Measurements from ENCODE around the gene ALDH1A3. TPM values are rescaled to one million over a fixed set of nuclear protein-coding genes. Genes with fewer than 3 reads are reported as not detected.

ALDH1A3 gene
- total and polyA plus RNA-seq, 2 of the 4 experiments (the other 2 are of a cell fraction), result 3.1 to 5.0 TPM

GRCh38 chr15:100875976-100876375 is 3.7 kb upstream of the ALDH1A3 start:
- 0 out of 2 replicates have a peak, but pooled peaks cover 2% of the 10 kb centered on the region for H3K9me1 ChIP-seq (ENCODE audit: insufficient read depth, low read length)
- peaks cover 55% of the 10 kb centered on the region for H3K27me3 ChIP-seq (ENCODE audit: control insufficient read depth, insufficient read depth, low read length)
- no peak overlapping the region for H3K9ac ChIP-seq (ENCODE audit: low read depth, low read length)
- ChIA-PET POLR2A (ENCODE audit: unreplicated experiment) (no interaction called here), CTCF (no interaction called here)
- ATAC-seq (ENCODE audit: low read depth) (no peak), DNase-seq (no peak)
- no peak overlapping the region for H3K18ac ChIP-seq (ENCODE audit: low read depth, low read length)
- no peak overlapping the region for H3K23ac ChIP-seq (ENCODE audit: low read depth, low read length)
- H3K27ac ChIP-seq (ENCODE audit: insufficient read depth, low read length), result no peak overlapping the region
- in situ Hi-C loops (cut with MboI; ENCODE audit: low sequenced_read_pairs), result loop anchor here (10.0 kb wide), 1 partner anchor 211 kb away; no protein-coding TSS in a partner anchor
- H2BK120ac ChIP-seq (ENCODE audit: low read depth, low read length), result no peak overlapping the region
- H3K14ac ChIP-seq (replicated peaks; ENCODE audit: low read depth, low read length), result no peak overlapping the region
- H3K56ac ChIP-seq (ENCODE audit: extremely low read depth, insufficient read depth, low read length), result no peak overlapping the region
- BruUV-seq (replicated peaks), result no TSS peak
- H4K91ac ChIP-seq (ENCODE audit: insufficient read depth, low read depth, low read length), result no peak overlapping the region
- H2AFZ ChIP-seq (replicated peaks; ENCODE audit: low read length, poor library complexity), result no peak overlapping the region
- H4K20me1 ChIP-seq (ENCODE audit: insufficient read depth, low read length), result no peaks in the 10 kb centered on the region
- H3K4me2 ChIP-seq (ENCODE audit: low read depth, low read length), result no peak overlapping the region
- no peak overlapping the region for H4K5ac ChIP-seq (ENCODE audit: low read depth, low read length)
- dilution Hi-C loops (cut with HindIII; ENCODE audit: low sequenced_read_pairs, unreplicated experiment), result no loop called here
- no peak overlapping the region for H2AK5ac ChIP-seq (ENCODE audit: low read depth, low read length)
- WGBS, 2 experiments (ENCODE audit: extremely low coverage in 2 of 2, insufficient read length in 1 of 2), result 63% methylated on average over 1 of the region's 7 CpGs; no CpG with 5 or more reads in 1 of the 2 experiments
- H3K4me3 ChIP-seq (ENCODE audit: insufficient read depth, low read depth, low read length), result no peak overlapping the region
- no peak overlapping the region for H3K4ac ChIP-seq (ENCODE audit: low read depth, low read length)
- no peaks in the 10 kb centered on the region; the same call in 1 of the 2 replicates for H3K4me1 ChIP-seq (ENCODE audit: control insufficient read depth, insufficient read depth, low read length)
- H3K79me1 ChIP-seq (ENCODE audit: low read depth in 1 of 2, low read length in 2 of 2), result no peaks in the 10 kb centered on the region
- no peak overlapping the region for H2AK9ac ChIP-seq (replicated peaks; ENCODE audit: low read depth, low read length, poor library complexity)
- no peak overlapping the region for H4K8ac ChIP-seq (ENCODE audit: low read depth in 2 of 2, low read length in 2 of 2)
- H2BK5ac ChIP-seq (ENCODE audit: low read depth, low read length, poor library complexity, severe bottlenecking), result no peak overlapping the region
- no peak overlapping the region for H2BK20ac ChIP-seq (ENCODE audit: low read depth, low read length)
- no peaks in the 10 kb centered on the region for H3K36me3 ChIP-seq (ENCODE audit: control insufficient read depth, insufficient read depth, low read length)
- TF ChIP-seq MAFK (IDR thresholded peaks at IDR 0.05; ENCODE audit: low read depth, low read length), result no peak
- TF ChIP-seq RCOR1 (IDR thresholded peaks at IDR 0.05; ENCODE audit: insufficient replicate concordance, low read length), result no peak
- TF ChIP-seq, protein P1, sequence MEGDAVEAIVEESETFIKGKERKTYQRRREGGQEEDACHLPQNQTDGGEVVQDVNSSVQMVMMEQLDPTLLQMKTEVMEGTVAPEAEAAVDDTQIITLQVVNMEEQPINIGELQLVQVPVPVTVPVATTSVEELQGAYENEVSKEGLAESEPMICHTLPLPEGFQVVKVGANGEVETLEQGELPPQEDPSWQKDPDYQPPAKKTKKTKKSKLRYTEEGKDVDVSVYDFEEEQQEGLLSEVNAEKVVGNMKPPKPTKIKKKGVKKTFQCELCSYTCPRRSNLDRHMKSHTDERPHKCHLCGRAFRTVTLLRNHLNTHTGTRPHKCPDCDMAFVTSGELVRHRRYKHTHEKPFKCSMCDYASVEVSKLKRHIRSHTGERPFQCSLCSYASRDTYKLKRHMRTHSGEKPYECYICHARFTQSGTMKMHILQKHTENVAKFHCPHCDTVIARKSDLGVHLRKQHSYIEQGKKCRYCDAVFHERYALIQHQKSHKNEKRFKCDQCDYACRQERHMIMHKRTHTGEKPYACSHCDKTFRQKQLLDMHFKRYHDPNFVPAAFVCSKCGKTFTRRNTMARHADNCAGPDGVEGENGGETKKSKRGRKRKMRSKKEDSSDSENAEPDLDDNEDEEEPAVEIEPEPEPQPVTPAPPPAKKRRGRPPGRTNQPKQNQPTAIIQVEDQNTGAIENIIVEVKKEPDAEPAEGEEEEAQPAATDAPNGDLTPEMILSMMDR (conservative IDR thresholded peaks at IDR 0.05; ENCODE audit: low read depth, low read length), result no peak
- TF ChIP-seq SMC3 (IDR thresholded peaks at IDR 0.05; ENCODE audit: low read depth, low read length), result no peak
- no peak for TF ChIP-seq NFE2L2 (IDR thresholded peaks at IDR 0.05; ENCODE audit: low read depth, low read length)
- no peak for TF ChIP-seq BHLHE40 (IDR thresholded peaks at IDR 0.05; ENCODE audit: low read depth, low read length)
- no peak for TF ChIP-seq RAD21 (IDR thresholded peaks at IDR 0.05; ENCODE audit: low read length)
- no peak for TF ChIP-seq FOS (IDR thresholded peaks at IDR 0.05; ENCODE audit: low read depth, low read length)
- no peak for TF ChIP-seq MAZ (IDR thresholded peaks at IDR 0.05; ENCODE audit: borderline replicate concordance, low read depth, low read length)
- TF ChIP-seq, protein P2, sequence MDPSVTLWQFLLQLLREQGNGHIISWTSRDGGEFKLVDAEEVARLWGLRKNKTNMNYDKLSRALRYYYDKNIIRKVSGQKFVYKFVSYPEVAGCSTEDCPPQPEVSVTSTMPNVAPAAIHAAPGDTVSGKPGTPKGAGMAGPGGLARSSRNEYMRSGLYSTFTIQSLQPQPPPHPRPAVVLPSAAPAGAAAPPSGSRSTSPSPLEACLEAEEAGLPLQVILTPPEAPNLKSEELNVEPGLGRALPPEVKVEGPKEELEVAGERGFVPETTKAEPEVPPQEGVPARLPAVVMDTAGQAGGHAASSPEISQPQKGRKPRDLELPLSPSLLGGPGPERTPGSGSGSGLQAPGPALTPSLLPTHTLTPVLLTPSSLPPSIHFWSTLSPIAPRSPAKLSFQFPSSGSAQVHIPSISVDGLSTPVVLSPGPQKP (IDR thresholded peaks at IDR 0.05; ENCODE audit: borderline replicate concordance, low read depth, low read length), result no peak
- TF ChIP-seq USF2 (IDR thresholded peaks at IDR 0.05; ENCODE audit: low read depth, low read length), result no peak
- H3K9me3 ChIP-seq (ENCODE audit: control insufficient read depth, insufficient read depth, low read length), result 0 out of 2 replicates have a peak, but pooled peaks cover 2% of the 10 kb centered on the region
- intact Hi-C loops (cut with micrococcal nuclease), result no loop called here
- H2BK15ac ChIP-seq (ENCODE audit: low read depth, low read length), result no peak overlapping the region

Measured in IMR-90 (cell line).